CD4-positive, alpha-beta T cell treated with Interleukin-6 at 100 ng/mL for 8 hours (primary cell): ENCODE results near the gene SH3BP4.

Source experiments
- DNase-seq: peaks from one replicate; pipeline ENCODE4 v3.0.0-alpha.2; 2020; ENCODE audit warnings: mixed read lengths, low spot score

Gene SH3BP4

GRCh38 chr2:235041918-235042575 is 90.2 kb downstream of the SH3BP4 start:
- DNase-seq: no peak

- no peak for DNase-seq
Observed at GRCh38 chr2:235042576-235043515, 91.0 kb downstream of the SH3BP4 start.

- no peak for DNase-seq
Observed at GRCh38 chr2:235043762-235044500, 92.1 kb downstream of the SH3BP4 start.

GRCh38 chr2:235044501-235045271 is 92.9 kb downstream of the SH3BP4 start:
- DNase-seq: no peak

GRCh38 chr2:235045336-235045972 is 93.6 kb downstream of the SH3BP4 start:
- no peak for DNase-seq

- DNase-seq: no peak
Observed at GRCh38 chr2:235045973-235046343, 94.1 kb downstream of the SH3BP4 start.

- no peak for DNase-seq
Observed at GRCh38 chr2:235046589-235046988, 94.8 kb downstream of the SH3BP4 start.

- no peak for DNase-seq
Observed at GRCh38 chr2:235047171-235048160, 95.6 kb downstream of the SH3BP4 start.

- DNase-seq: no peak
Observed at GRCh38 chr2:235048549-235048948, 96.7 kb downstream of the SH3BP4 start.

GRCh38 chr2:235049069-235049468 is 97.3 kb downstream of the SH3BP4 start:
- DNase-seq: no peak

GRCh38 chr2:235049719-235050118 is 97.9 kb downstream of the SH3BP4 start:
- DNase-seq: no peak

GRCh38 chr2:235050980-235051351 is 99.1 kb downstream of the SH3BP4 start:
- DNase-seq: no peak

- DNase-seq: no peak
Observed at GRCh38 chr2:235051436-235052260, 99.8 kb downstream of the SH3BP4 start.

- DNase-seq: no peak
Observed at GRCh38 chr2:235052514-235053354, 100.9 kb downstream of the SH3BP4 start.

GRCh38 chr2:235053651-235054050 is 101.8 kb downstream of the SH3BP4 start:
- no peak for DNase-seq

- no peak for DNase-seq
Observed at GRCh38 chr2:235054475-235054874, 102.7 kb downstream of the SH3BP4 start.

GRCh38 chr2:235054919-235055318 is 103.1 kb downstream of the SH3BP4 start:
- DNase-seq: no peak

- DNase-seq: no peak
Observed at GRCh38 chr2:235055891-235056516, 104.2 kb downstream of the SH3BP4 start.
